Activated CD4-positive, alpha-beta T cell treated with anti-CD3 and anti-CD28 coated beads for 24 hours (primary cell): ENCODE measurements around the gene WFDC8.

Experiments
- DNase-seq, 2 donors: peaks; one replicate each; pipeline ENCODE4 v3.0.0-alpha.2; 2020; ENCODE audit warnings: low read depth in 2 of 2

Gene WFDC8

GRCh38 chr20:45548410-45548809, 30.7 kb downstream of the WFDC8 start:
- no peak for DNase-seq

GRCh38 chr20:45547206-45547770, 31.8 kb downstream of the WFDC8 start, which contains the start of gene EPPIN:
Gene EPPIN, minus strand, starts transcription at chr20:45547401. Its CDS starts 44 bp downstream, at chr20:45547357.
- no peak for DNase-seq

GRCh38 chr20:45545754-45546453, 33.2 kb downstream of the WFDC8 start:
- DNase-seq: no peak

GRCh38 chr20:45545351-45545750, 33.7 kb downstream of the WFDC8 start:
- no peak for DNase-seq

GRCh38 chr20:45539382-45539781, 39.7 kb downstream of the WFDC8 start, which contains the start of gene WFDC6:
Gene WFDC6, minus strand, starts transcription at chr20:45539482. Its CDS starts 75 bp downstream, at chr20:45539407.
- no peak for DNase-seq

- DNase-seq: no peak
Observed at GRCh38 chr20:45538209-45538799, 40.8 kb downstream of the WFDC8 start.

- DNase-seq: no peak
Observed at GRCh38 chr20:45527294-45527693, 51.8 kb downstream of the WFDC8 start.

GRCh38 chr20:45523821-45524220, 55.3 kb downstream of the WFDC8 start:
- no peak for DNase-seq

- no peak for DNase-seq
Observed at GRCh38 chr20:45518282-45518681, 60.8 kb downstream of the WFDC8 start.

- no peak for DNase-seq
Observed at GRCh38 chr20:45515147-45515913, 63.8 kb downstream of the WFDC8 start, which contains the start of gene SPINT3. Gene SPINT3, minus strand, starts transcription at chr20:45515622. Its CDS starts 14 bp downstream, at chr20:45515608.

- no peak for DNase-seq
Observed at GRCh38 chr20:45510242-45510862, 68.7 kb downstream of the WFDC8 start.

- no peak for DNase-seq
Observed at GRCh38 chr20:45509091-45509490, 70.0 kb downstream of the WFDC8 start.

- DNase-seq: no peak
Observed at GRCh38 chr20:45508068-45508886, 70.8 kb downstream of the WFDC8 start.

GRCh38 chr20:45507011-45507820, 71.9 kb downstream of the WFDC8 start:
- DNase-seq: no peak

GRCh38 chr20:45506398-45506797, 72.7 kb downstream of the WFDC8 start:
- no peak for DNase-seq

- DNase-seq: no peak
Observed at GRCh38 chr20:45503403-45503802, 75.7 kb downstream of the WFDC8 start.

- no peak for DNase-seq
Observed at GRCh38 chr20:45502561-45502960, 76.5 kb downstream of the WFDC8 start.
